Measurements from ENCODE around the gene RHOG. TPM values are rescaled to one million over a fixed set of nuclear protein-coding genes. Genes with fewer than 3 reads are reported as not detected.

The RHOG gene
- total and polyA plus RNA-seq, 9 of the 15 experiments (the other 6 are each of a cell fraction or from before 2014, with no cell fraction given): 22.6 to 162 (median 80.3) TPM

DNA sequence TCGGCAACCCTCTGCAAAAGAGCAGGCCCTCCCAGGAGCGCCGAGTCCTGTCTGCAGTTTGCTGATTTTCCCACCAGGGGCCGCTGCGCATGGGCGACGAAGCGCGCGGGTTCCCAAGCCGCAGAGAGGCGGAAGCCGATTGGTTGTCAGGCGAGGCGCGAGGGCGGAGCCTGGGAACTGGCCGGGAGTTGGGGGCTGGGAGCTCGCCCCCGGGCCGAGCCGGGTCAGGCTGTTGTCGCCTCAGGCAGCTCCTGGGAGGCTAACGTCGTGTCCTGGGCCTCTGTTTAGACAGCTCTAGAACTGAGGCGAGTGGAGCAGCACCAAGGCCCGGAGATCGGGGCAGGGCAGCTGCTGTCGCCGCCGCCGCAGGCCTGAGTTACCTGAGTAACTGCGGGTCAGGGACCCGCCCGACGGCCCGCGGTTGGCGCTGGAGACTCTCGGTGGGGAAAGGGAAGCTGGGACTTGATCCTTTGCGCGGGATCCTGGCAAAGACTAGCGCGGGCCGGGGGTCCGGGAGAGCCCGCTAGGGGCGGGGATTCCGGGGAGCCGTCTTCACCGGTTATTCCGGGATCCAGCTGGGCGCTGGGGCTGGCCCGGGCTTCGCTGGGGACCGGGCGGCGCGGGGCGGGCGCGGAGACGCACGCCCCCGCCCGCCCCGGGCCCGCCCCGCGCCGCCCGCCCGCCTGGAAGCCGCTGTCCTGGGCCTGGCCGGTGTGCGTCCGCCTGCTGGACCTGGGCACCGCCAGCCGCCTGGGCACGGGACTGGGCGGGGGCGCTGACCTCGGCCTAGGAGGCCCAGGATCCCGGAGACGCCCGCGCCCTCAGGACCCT, 14.4 kb upstream of the RHOG start, which contains the start of gene STIM1 (continued):
- TF ChIP-seq, protein P1, sequence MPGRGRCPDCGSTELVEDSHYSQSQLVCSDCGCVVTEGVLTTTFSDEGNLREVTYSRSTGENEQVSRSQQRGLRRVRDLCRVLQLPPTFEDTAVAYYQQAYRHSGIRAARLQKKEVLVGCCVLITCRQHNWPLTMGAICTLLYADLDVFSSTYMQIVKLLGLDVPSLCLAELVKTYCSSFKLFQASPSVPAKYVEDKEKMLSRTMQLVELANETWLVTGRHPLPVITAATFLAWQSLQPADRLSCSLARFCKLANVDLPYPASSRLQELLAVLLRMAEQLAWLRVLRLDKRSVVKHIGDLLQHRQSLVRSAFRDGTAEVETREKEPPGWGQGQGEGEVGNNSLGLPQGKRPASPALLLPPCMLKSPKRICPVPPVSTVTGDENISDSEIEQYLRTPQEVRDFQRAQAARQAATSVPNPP (IDR thresholded peaks at IDR 0.05; ENCODE audit: borderline replicate concordance, insufficient read depth, insufficient read length): no peak
- TF ChIP-seq BMI1 (IDR thresholded peaks at IDR 0.05; ENCODE audit: low read length) (no peak), NR2C1 (IDR thresholded peaks at IDR 0.05) (no peak), NR2C1 (tag; IDR thresholded peaks at IDR 0.05) (no peak), CCNT2 (IDR thresholded peaks at IDR 0.05; ENCODE audit: borderline replicate concordance, extremely low read depth, insufficient read length, low read depth, low read length) (peak; percentile 65), POLR2AphosphoS5 (IDR thresholded peaks at IDR 0.05; ENCODE audit: control insufficient read depth, insufficient read depth, low read depth, low read length) (peak; percentile 67), FOXA3 (CRISPR knock-in tag; conservative IDR thresholded peaks at IDR 0.05 in 1 of 2, IDR thresholded peaks at IDR 0.05 in 1 of 2) (no peak), OTX1 (CRISPR knock-in tag; IDR thresholded peaks at IDR 0.05) (no peak), HNRNPH1 (optimal IDR thresholded peaks at IDR 0.05; ENCODE audit: low read depth, low read length) (no peak), PML (IDR thresholded peaks at IDR 0.05; ENCODE audit: low read length) (peak; percentile 43; the same call in 1 of the 2 replicates), ZNF586 (CRISPR knock-in tag; conservative IDR thresholded peaks at IDR 0.05) (no peak), RFX7 (CRISPR knock-in tag; IDR thresholded peaks at IDR 0.05) (no peak), ZNF311 (CRISPR knock-in tag; IDR thresholded peaks at IDR 0.05) (no peak), ATF7 (IDR thresholded peaks at IDR 0.05) (peak; percentile 60; the same call in 1 of the 2 replicates), SAFB (IDR thresholded peaks at IDR 0.05; ENCODE audit: borderline replicate concordance, low read depth, low read length) (no peak), PHB (CRISPR knock-in tag; IDR thresholded peaks at IDR 0.05) (no peak), CHD2 (IDR thresholded peaks at IDR 0.05; ENCODE audit: low read depth, low read length) (peak; percentile 31; the same call in 1 of the 2 replicates), NONO (IDR thresholded peaks at IDR 0.05; ENCODE audit: low read depth in 2 of 2, low read length in 1 of 2) (no peak; a peak in 1 of 4 replicates)
- TF ChIP-seq, protein P2, sequence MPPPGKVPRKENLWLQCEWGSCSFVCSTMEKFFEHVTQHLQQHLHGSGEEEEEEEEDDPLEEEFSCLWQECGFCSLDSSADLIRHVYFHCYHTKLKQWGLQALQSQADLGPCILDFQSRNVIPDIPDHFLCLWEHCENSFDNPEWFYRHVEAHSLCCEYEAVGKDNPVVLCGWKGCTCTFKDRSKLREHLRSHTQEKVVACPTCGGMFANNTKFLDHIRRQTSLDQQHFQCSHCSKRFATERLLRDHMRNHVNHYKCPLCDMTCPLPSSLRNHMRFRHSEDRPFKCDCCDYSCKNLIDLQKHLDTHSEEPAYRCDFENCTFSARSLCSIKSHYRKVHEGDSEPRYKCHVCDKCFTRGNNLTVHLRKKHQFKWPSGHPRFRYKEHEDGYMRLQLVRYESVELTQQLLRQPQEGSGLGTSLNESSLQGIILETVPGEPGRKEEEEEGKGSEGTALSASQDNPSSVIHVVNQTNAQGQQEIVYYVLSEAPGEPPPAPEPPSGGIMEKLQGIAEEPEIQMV (tag; conservative IDR thresholded peaks at IDR 0.05; ENCODE audit: low read depth): no peak
- TF ChIP-seq, protein P3, sequence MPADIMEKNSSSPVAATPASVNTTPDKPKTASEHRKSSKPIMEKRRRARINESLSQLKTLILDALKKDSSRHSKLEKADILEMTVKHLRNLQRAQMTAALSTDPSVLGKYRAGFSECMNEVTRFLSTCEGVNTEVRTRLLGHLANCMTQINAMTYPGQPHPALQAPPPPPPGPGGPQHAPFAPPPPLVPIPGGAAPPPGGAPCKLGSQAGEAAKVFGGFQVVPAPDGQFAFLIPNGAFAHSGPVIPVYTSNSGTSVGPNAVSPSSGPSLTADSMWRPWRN (IDR thresholded peaks at IDR 0.05; ENCODE audit: low read depth): no peak
- TF ChIP-seq, protein P4, sequence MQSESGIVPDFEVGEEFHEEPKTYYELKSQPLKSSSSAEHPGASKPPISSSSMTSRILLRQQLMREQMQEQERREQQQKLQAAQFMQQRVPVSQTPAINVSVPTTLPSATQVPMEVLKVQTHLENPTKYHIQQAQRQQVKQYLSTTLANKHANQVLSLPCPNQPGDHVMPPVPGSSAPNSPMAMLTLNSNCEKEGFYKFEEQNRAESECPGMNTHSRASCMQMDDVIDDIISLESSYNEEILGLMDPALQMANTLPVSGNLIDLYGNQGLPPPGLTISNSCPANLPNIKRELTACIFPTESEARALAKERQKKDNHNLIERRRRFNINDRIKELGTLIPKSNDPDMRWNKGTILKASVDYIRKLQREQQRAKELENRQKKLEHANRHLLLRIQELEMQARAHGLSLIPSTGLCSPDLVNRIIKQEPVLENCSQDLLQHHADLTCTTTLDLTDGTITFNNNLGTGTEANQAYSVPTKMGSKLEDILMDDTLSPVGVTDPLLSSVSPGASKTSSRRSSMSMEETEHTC (IDR thresholded peaks at IDR 0.05): no peak
- TF ChIP-seq, protein P5, sequence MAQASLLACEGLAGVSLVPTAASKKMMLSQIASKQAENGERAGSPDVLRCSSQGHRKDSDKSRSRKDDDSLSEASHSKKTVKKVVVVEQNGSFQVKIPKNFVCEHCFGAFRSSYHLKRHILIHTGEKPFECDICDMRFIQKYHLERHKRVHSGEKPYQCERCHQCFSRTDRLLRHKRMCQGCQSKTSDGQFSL (CRISPR knock-in tag; IDR thresholded peaks at IDR 0.05): no peak
- TF ChIP-seq, protein P5 (tag; IDR thresholded peaks at IDR 0.05): no peak

All from K562 (cell line).